Measurements from ENCODE around the gene SETD2. TPM values are rescaled to one million over a fixed set of nuclear protein-coding genes. Genes with fewer than 3 reads are reported as not detected.

Gene SETD2
- total and polyA plus RNA-seq, 9 of the 15 experiments (the other 6 are each of a cell fraction or from before 2014, with no cell fraction given): 8.2 to 44.0 (median 33.6) TPM

- TF ChIP-seq AFF1 (IDR thresholded peaks at IDR 0.05; ENCODE audit: low read depth in 1 of 2, partially characterized antibody in 2 of 2) (no peak), ZBED1 (IDR thresholded peaks at IDR 0.05) (no peak), SAFB2 (IDR thresholded peaks at IDR 0.05; ENCODE audit: borderline replicate concordance, low read depth, low read length, severe bottlenecking) (no peak), ZBTB26 (CRISPR knock-in tag; IDR thresholded peaks at IDR 0.05) (no peak), KDM5B (IDR thresholded peaks at IDR 0.05; ENCODE audit: insufficient replicate concordance, low read depth, low read length) (peak; percentile 51), BCOR (IDR thresholded peaks at IDR 0.05) (peak; percentile 55), ZBTB8A (IDR thresholded peaks at IDR 0.05; ENCODE audit: partially characterized antibody) (no peak), RBM15 (IDR thresholded peaks at IDR 0.05; ENCODE audit: insufficient read depth, low read length) (no peak), EGR1 (conservative IDR thresholded peaks at IDR 0.05) (peak; percentile 35), HDGF (IDR thresholded peaks at IDR 0.05) (no peak), ZNF134 (CRISPR knock-in tag; conservative IDR thresholded peaks at IDR 0.05) (no peak), PCBP2 (IDR thresholded peaks at IDR 0.05; ENCODE audit: low read depth, low read length, poor library complexity, severe bottlenecking) (no peak), BCL6 (CRISPR knock-in tag; IDR thresholded peaks at IDR 0.05) (no peak), HEY1 (CRISPR knock-in tag; IDR thresholded peaks at IDR 0.05; ENCODE audit: borderline replicate concordance) (no peak), ZNF274 (IDR thresholded peaks at IDR 0.05; ENCODE audit: borderline replicate concordance, low read depth, low read length) (no peak), POLR2B (IDR thresholded peaks at IDR 0.05; ENCODE audit: low read depth, partially characterized antibody) (peak; percentile 10), MTF1 (CRISPR knock-in tag; IDR thresholded peaks at IDR 0.05; ENCODE audit: borderline replicate concordance) (no peak), SMAD1 (IDR thresholded peaks at IDR 0.05; ENCODE audit: low read depth, low read length, partially characterized antibody) (no peak), ZNF717 (CRISPR knock-in tag; IDR thresholded peaks at IDR 0.05) (no peak), CCAR2 (IDR thresholded peaks at IDR 0.05; ENCODE audit: low read depth, low read length) (no peak), RFX1 (IDR thresholded peaks at IDR 0.05) (no peak), FOXP1 (CRISPR knock-in tag; IDR thresholded peaks at IDR 0.05) (no peak; the same call in 1 of the 2 replicates), ZNF707 (CRISPR knock-in tag; conservative IDR thresholded peaks at IDR 0.05) (no peak), TAF15 (IDR thresholded peaks at IDR 0.05; ENCODE audit: low read depth, low read length) (no peak), RHOXF2B (CRISPR knock-in tag; conservative IDR thresholded peaks at IDR 0.05) (no peak), EWSR1 (IDR thresholded peaks at IDR 0.05; ENCODE audit: borderline replicate concordance, low read depth, partially characterized antibody) (no peak)
Observed at GRCh38 chr3:47164007-47164881, at the start of gene SETD2 (continued).
